Coronary artery (tissue), 2 donors: ENCODE data around the gene ARFRP1.

Experiments used
- DNase-seq: peaks from one replicate; pipeline ENCODE4 v3.0.0-alpha.2; 2017; ENCODE audit warnings: low spot score
- H3K27ac ChIP-seq, 2 donors: fragments of 200-600 bp; sonication (generic); one replicate each; pipeline ENCODE4 v1.5.1; 2016 to 2019
- H3K4me3 ChIP-seq: fragments of 200-600 bp; sonication (generic); 2 replicates; pipeline ENCODE4 v1.5.1; 2016; ENCODE audit warnings: mild to moderate bottlenecking, moderate library complexity
- CTCF ChIP-seq: fragments of 200-600 bp; sonication (generic); IDR thresholded peaks from one replicate; pipeline ENCODE4 v1.5.1; 2019; ENCODE audit warnings: antibody characterized with exemption

The ARFRP1 gene

GRCh38 chr20:63686492-63687321 is 21.1 kb downstream of the ARFRP1 start:
- no peak for DNase-seq
- TF ChIP-seq CTCF, result no peak
- H3K4me3 ChIP-seq, result peak overlapping the region; percentile 19
- H3K27ac ChIP-seq, result peak overlapping the region; percentile 68 to 81

GRCh38 chr20:63686094-63686491 is 21.7 kb downstream of the ARFRP1 start:
- no peak for DNase-seq
- peak overlapping the region; percentile 19 for H3K4me3 ChIP-seq
- no peak for TF ChIP-seq CTCF
- peak overlapping the region; percentile 68 to 81 for H3K27ac ChIP-seq

GRCh38 chr20:63685269-63686026 is 22.3 kb downstream of the ARFRP1 start:
- no peak for DNase-seq
- no peak for TF ChIP-seq CTCF
- H3K4me3 ChIP-seq, result no peak overlapping the region
- peak overlapping the region; percentile 68 to 81 for H3K27ac ChIP-seq

- Histone ChIP-seq H3K27ac (peak overlapping the region; percentile 68 to 91), H3K4me3 (peak overlapping the region; percentile 29)
- TF ChIP-seq CTCF, result no peak
- peak; percentile 93 for DNase-seq
Observed at GRCh38 chr20:63682384-63683139, 25.2 kb downstream of the ARFRP1 start.

- no peak overlapping the region for H3K4me3 ChIP-seq
- no peak for DNase-seq
- H3K27ac ChIP-seq, result peak overlapping the region; percentile 68 to 91
- no peak for TF ChIP-seq CTCF
Observed at GRCh38 chr20:63681609-63682142, 26.1 kb downstream of the ARFRP1 start.

GRCh38 chr20:63680857-63681608 is 26.7 kb downstream of the ARFRP1 start:
- Histone ChIP-seq H3K27ac (peak overlapping the region; percentile 68 to 91), H3K4me3 (no peak overlapping the region)
- no peak for TF ChIP-seq CTCF
- no peak for DNase-seq
